ENCODE data around the gene CABP5.

GRCh38 chr19:48051335-48052033 lies 7.6 kb upstream of the CABP5 start:
- TF ChIP-seq ZNF274 (IDR thresholded peaks at IDR 0.05; ENCODE audit: low read depth, low read length) (no peak), SUZ12 (IDR thresholded peaks at IDR 0.05; ENCODE audit: extremely low read depth, insufficient read depth, insufficient read length) (no peak)

Measured in NT2/D1 (cell line).